GM21360 (cell line): ENCODE results near the gene KCNK1.
A peak's percentile ranks its signal among the peaks of the same experiment; 100 is the strongest.
"Not testable (repeated sequence)": the region's sequence is repeated elsewhere in the genome, so short reads cannot be mapped to it uniquely, and the experiment has no call there.

Experiments
- ATAC-seq: cut with Tn5 transposase; IDR thresholded peaks from one replicate; pipeline ENCODE4 v1.9.1; 2021; ENCODE audit warnings: mild to moderate bottlenecking, moderate library complexity; ENCODE audit not compliant: unreplicated experiment

Gene KCNK1

GRCh38 chr1:233607252-233608119 is 6.4 kb upstream of the KCNK1 start:
- ATAC-seq: no peak

- ATAC-seq: no peak
Measured at GRCh38 chr1:233608988-233609387, 4.9 kb upstream of the KCNK1 start.

GRCh38 chr1:233609926-233610325 is 4.0 kb upstream of the KCNK1 start:
- ATAC-seq: no peak

GRCh38 chr1:233610628-233611027 is 3.3 kb upstream of the KCNK1 start:
- no peak for ATAC-seq

GRCh38 chr1:233611363-233611762 is 2.5 kb upstream of the KCNK1 start:
- not testable (repeated sequence) for ATAC-seq

GRCh38 chr1:233614173-233614742 is 352 bp downstream of the KCNK1 start:
- ATAC-seq: peak; percentile 36

- peak; percentile 43 for ATAC-seq
Measured at GRCh38 chr1:233614743-233615521, 1.0 kb downstream of the KCNK1 start.

- no peak for ATAC-seq
Measured at GRCh38 chr1:233615571-233615970, 1.7 kb downstream of the KCNK1 start.

- no peak for ATAC-seq
Measured at GRCh38 chr1:233617025-233617424, 3.1 kb downstream of the KCNK1 start.

GRCh38 chr1:233619414-233619813 is 5.5 kb downstream of the KCNK1 start:
- not testable (repeated sequence) for ATAC-seq

GRCh38 chr1:233620065-233620464 is 6.2 kb downstream of the KCNK1 start:
- ATAC-seq: no peak

GRCh38 chr1:233621923-233622322 is 8.0 kb downstream of the KCNK1 start:
- ATAC-seq: no peak

- ATAC-seq: no peak
Measured at GRCh38 chr1:233624289-233624688, 10.4 kb downstream of the KCNK1 start.

GRCh38 chr1:233625087-233625486 is 11.2 kb downstream of the KCNK1 start:
- no peak for ATAC-seq

- no peak for ATAC-seq
Measured at GRCh38 chr1:233625510-233625981, 11.6 kb downstream of the KCNK1 start.

GRCh38 chr1:233627376-233627775 is 13.5 kb downstream of the KCNK1 start:
- ATAC-seq: no peak

GRCh38 chr1:233627823-233628222 is 13.9 kb downstream of the KCNK1 start:
- no peak for ATAC-seq

GRCh38 chr1:233629305-233629935 is 15.5 kb downstream of the KCNK1 start:
- no peak for ATAC-seq

GRCh38 chr1:233631810-233632405 is 18.0 kb downstream of the KCNK1 start:
- ATAC-seq: no peak

GRCh38 chr1:233632436-233632835 is 18.5 kb downstream of the KCNK1 start:
- no peak for ATAC-seq
